H1 (cell line): ENCODE data around the gene CTF1. TPM values are rescaled to one million over a fixed set of nuclear protein-coding genes. Genes with fewer than 3 reads are reported as not detected.
A peak's percentile ranks its signal among the peaks of the same experiment; 100 is the strongest.

Experiments used
- BACH1 ChIP-seq: IDR thresholded peaks from 2 replicates; pipeline ENCODE4 v1.6.1; 2012; ENCODE audit warnings: low read length, improper control_type of control experiment
- BRCA1 ChIP-seq: IDR thresholded peaks from 2 replicates; pipeline ENCODE4 v1.6.1; 2012; ENCODE audit warnings: low read depth, low read length, improper control_type of control experiment
- CTBP2 ChIP-seq: IDR thresholded peaks from 2 replicates; pipeline ENCODE4 v1.7.0; 2011; ENCODE audit warnings: borderline replicate concordance, mild to moderate bottlenecking, moderate library complexity, mixed read lengths, low read length; ENCODE audit not compliant: insufficient read depth, insufficient read length
- EGR1 ChIP-seq: IDR thresholded peaks from 2 replicates; pipeline ENCODE4 v1.6.1; 2011; ENCODE audit warnings: low read depth, low read length, borderline replicate concordance
- EP300 ChIP-seq, 2 experiments: IDR thresholded peaks; 1 replicate in 1 of 2; 2 replicates in 1 of 2; pipeline ENCODE4 v1.6.1; 2011 to 2012; ENCODE audit warnings: low read depth in 2 of 2, low read length in 2 of 2, mild to moderate bottlenecking in 2 of 2, borderline replicate concordance in 1 of 2, inconsistent platforms in 1 of 2, moderate library complexity in 1 of 2
- JUND ChIP-seq: IDR thresholded peaks from 2 replicates; pipeline ENCODE4 v1.6.1; 2011; ENCODE audit warnings: mild to moderate bottlenecking, improper control_type of control experiment, low read length
- POLR2A ChIP-seq, 2 experiments: IDR thresholded peaks; 1 replicate in 1 of 2; 2 replicates in 1 of 2; pipeline ENCODE4 v1.6.1; 2011; ENCODE audit warnings: low read depth in 2 of 2, low read length in 2 of 2, mild to moderate bottlenecking in 2 of 2; ENCODE audit errors: control extremely low read depth in 1 of 2
- POLR2AphosphoS5 ChIP-seq: IDR thresholded peaks from 2 replicates; pipeline ENCODE4 v1.6.1; 2011; ENCODE audit warnings: low read depth, low read length
- RAD21 ChIP-seq, 2 experiments: IDR thresholded peaks in 1 of 2; conservative IDR thresholded peaks in 1 of 2; 2 replicates each; pipeline ENCODE4 v1.6.1; 2011; ENCODE audit warnings: low read depth in 2 of 2, low read length in 2 of 2, improper control_type of control experiment in 1 of 2, inconsistent platforms in 1 of 2, mild to moderate bottlenecking in 1 of 2, moderate library complexity in 1 of 2
- SP2 ChIP-seq: IDR thresholded peaks from 2 replicates; pipeline ENCODE4 v1.6.1; 2012; ENCODE audit warnings: mild to moderate bottlenecking, low read length, inconsistent platforms
- SP4 ChIP-seq: IDR thresholded peaks from 2 replicates; pipeline ENCODE4 v1.6.1; 2012; ENCODE audit warnings: low read length, inconsistent platforms
- polyA plus RNA-seq, 7 experiments: library from polyadenylated mRNA; depleted of rRNA in 3 of 7; stranded (reverse) in 5 of 7; unstranded in 2 of 7; fragments of >200 nt in 5 of 7; fragments of 200-250 nt in 2 of 7; gene quantifications; 1 replicate in 5 of 7; 2 replicates in 1 of 7; 4 replicates in 1 of 7; pipeline versions ENCODE4 v1.2.1 to v1.2.3, GENCODE V29; 2011 to 2013; ENCODE audit warnings: missing spikeins in 2 of 7, mixed read lengths in 2 of 7
- total RNA-seq: library from RNA; stranded (reverse); fragmentation: NEBNext Ultra II Directional; extraction: Animal tissue kit (Norgen Biotek cat#: 25700); gene quantifications from 2 replicates; pipeline ENCODE4 v1.2.1, GENCODE V29; 2021
- TF ChIP-seq, protein P1 (sequence below): IDR thresholded peaks from 2 replicates; pipeline ENCODE4 v1.6.1; 2011; ENCODE audit warnings: low read depth, mild to moderate bottlenecking, low read length; ENCODE audit not compliant: insufficient read depth

Gene CTF1
- total and polyA plus RNA-seq, 2 of the 8 experiments (the other 6 are each of a cell fraction or from before 2014, with no cell fraction given): 0.97 to 3.4 TPM

DNA sequence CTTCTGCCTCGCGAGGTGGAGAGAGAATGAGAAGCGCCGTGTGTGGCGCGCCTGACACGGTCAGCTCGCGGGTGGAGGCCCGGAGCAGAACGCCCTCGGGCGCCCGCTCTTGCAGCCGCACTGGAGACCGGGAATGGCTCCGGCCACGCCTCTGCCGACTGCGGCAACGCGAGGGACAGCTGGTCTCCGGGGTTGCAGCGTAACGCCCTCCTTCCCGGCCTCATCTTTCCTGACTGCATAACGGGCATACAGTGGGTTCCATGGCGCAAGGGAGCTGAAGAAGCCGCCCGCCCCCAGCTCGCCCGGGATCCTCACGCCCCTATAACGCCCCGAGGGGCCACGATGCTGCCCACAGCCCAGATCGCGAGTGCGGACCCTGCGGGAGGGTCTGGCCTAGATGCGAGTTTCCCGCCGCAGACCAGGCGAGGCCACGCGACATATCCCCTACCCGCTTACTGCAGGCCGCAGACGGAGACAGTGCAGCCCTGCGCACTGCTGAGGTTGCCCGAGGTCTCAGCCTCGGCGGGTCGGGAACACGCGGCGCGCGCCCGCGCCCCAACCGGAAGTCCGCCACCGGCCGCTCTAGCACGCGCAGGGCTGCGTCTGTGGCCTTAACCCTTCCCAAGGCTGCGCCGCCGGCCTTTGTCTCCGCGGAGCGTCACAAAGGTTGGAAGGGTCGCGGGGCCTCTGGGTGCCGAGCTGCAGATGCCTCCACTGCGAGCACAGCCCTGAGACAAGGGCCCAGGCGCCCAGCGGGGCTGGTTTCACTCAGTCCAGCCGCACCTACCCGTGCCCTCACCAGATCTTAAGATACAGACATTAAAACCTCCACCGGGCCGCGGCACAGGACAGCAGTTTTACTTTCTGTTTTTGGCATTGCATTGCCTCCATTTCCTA is 21.3 kb upstream of the CTF1 start (continued):
- TF ChIP-seq, protein P1, sequence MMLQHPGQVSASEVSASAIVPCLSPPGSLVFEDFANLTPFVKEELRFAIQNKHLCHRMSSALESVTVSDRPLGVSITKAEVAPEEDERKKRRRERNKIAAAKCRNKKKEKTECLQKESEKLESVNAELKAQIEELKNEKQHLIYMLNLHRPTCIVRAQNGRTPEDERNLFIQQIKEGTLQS: no peak
- TF ChIP-seq EP300 (IDR thresholded peaks at IDR 0.05; ENCODE audit: borderline replicate concordance in 1 of 2, low read depth in 2 of 2, low read length in 2 of 2) (0 out of 3 replicates have a peak, but pooled peaks of 1 of the 2 experiments have one; percentile 44), JUND (no peak; the same call in 1 of the 2 replicates), EGR1 (peak; percentile 95), CTBP2 (no peak), BACH1 (no peak; the same call in 1 of the 2 replicates), SP4 (no peak), POLR2AphosphoS5 (peak; percentile 90), RAD21 (IDR thresholded peaks at IDR 0.05 in 1 of 2, conservative IDR thresholded peaks at IDR 0.05 in 1 of 2; ENCODE audit: low read depth in 2 of 2, low read length in 2 of 2) (peak in 1 of 2 experiments; percentile 9; a peak in 1 of 4 replicates), POLR2A (IDR thresholded peaks at IDR 0.05; ENCODE audit: control extremely low read depth in 1 of 2, low read depth in 2 of 2, low read length in 2 of 2) (peak; percentile 94 to 96), SP2 (peak; percentile 88), BRCA1 (no peak)
